Stimulated activated CD4-positive, alpha-beta T cell treated with anti-CD3 and anti-CD28 coated beads, Interleukin-15, amount 100 ng/mL, for 1 hour (primary cell): ENCODE measurements around the gene SLC35F4.

Experiments
- DNase-seq, 2 donors: peaks; one replicate each; pipeline ENCODE4 v3.0.0-alpha.2; 2020; ENCODE audit warnings: low read depth in 1 of 2, low spot score in 1 of 2

SLC35F4 gene

DNA sequence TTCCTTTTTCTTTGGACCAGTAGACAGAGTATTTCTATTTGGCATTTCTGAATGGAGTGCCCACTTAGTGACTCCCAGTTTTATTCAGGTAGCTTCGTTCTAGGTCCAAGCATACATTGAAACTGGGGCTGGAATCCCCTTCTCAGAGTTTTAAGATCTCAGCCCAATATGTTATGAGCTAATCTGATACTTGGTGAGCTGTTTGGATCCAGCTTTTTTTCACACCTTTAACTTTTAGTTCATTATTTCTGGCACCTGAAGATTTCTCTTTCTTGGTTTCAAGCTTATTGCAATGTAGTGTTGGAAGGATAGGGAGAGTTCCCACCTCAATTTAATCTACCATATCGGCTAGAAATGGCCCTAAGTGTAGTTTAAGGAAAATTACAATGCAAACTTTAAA, 318.8 kb downstream of the SLC35F4 start:
- DNase-seq = no peak

DNA sequence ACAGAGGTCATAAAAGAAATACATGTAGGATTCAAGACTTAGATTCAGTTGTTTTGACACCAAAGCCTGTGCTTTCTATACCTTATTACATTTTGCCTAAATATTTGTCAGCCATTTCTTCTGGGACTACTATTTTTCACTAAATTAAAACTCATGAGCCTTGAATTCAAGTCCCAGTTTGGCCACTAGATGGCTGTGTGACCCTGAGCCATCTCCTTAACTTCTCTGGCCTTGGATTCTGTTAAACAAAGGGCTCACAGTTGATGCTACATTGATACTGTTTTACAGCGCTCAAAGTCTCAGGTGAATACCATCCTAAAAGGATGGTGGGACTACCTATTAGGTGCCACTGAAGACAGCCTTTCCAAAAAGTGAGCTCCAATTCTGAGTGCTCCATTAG, 332.7 kb downstream of the SLC35F4 start:
- DNase-seq = no peak

DNA sequence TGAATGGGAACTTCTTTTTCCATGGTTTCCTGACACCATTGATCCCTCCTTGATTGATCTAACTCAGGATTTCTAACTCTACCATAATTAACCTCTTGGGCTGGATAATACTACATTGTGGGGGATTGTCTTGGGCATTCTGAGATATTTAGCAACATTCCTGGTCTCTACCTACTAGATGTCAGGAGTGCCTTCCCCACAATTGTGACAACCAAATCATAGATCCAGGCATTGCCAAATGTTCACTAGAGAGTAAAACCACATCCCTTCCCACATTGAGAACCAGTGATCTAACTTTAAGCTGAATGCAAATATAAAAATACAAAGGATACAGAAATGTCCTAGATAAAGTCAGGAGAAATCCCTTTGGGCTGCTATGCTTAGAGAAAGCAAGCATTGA, 335.3 kb downstream of the SLC35F4 start:
- DNase-seq = no peak

DNA sequence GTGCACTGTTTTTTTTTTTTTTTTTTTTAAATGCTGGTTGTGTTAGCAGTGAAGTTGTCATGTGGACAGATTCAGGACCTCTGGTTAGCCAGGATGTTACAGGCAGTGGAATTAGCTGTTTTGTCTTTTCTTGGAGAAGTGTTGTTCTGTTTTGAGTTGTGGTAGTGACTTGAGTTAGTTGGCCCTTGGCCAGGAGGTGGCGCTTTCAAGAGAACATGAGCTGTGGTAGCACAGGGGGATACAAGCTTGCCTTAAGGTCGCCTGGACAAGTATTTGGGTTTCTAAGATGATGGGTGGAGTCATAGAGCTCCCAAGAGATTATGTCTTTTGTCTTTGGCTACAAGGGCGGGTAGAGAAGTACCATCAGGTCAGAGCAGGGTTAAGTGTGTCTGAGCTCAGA, 338.9 kb downstream of the SLC35F4 start:
- DNase-seq = no peak

DNA sequence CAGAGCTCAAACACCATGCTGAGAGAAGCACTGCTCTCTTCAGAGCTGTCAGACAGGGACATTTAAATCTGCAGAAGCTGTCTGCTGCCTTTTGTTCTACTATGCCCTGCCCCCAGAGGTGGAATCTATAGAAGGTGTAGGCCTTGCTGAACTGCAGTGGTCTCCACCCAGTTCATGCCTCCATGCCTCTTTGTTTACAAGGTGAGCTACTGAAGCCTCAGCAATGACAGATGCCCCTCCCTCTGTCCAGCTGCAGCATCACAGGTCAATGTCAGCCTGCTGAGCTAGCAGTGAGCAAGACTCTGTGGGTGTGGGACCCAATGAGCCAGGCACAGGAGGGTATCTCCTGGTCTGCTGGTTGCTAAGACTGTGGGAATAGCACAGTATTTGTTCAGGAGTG, 346.8 kb downstream of the SLC35F4 start:
- DNase-seq = no peak
